AG04450 (cell line): ENCODE measurements around the gene MTUS2. TPM values are rescaled to one million over a fixed set of nuclear protein-coding genes. Genes with fewer than 3 reads are reported as not detected.

Experiments
- CTCF ChIA-PET: fragments of 300-600, 350-600 bp; formaldehyde crosslinking; extraction: SDS; loops from one replicate; lab custom pipeline; 2022; ENCODE audit warnings: antibody characterized with exemption, inconsistent platforms; lab: Charles Lee
- POLR2A ChIA-PET: fragments of 350-600 bp; formaldehyde crosslinking; extraction: SDS; loops from one replicate; lab custom pipeline; 2021; ENCODE audit warnings: antibody characterized with exemption, inconsistent platforms; lab: Yijun Ruan, JAX
- DNase-seq: peaks from one replicate; pipeline ENCODE4 v3.0.0-alpha.2; 2011; ENCODE audit warnings: low read depth, low spot score
- H3K27ac ChIP-seq: one replicate; pipeline ENCODE4 v1.5.1; 2012; ENCODE audit warnings: low read depth, low read length, control low read depth
- H3K27me3 ChIP-seq: one replicate; pipeline ENCODE4 v1.6.0; 2012; ENCODE audit warnings: low read length; ENCODE audit not compliant: control insufficient read depth, insufficient read depth
- H3K4me3 ChIP-seq: 2 replicates; pipeline ENCODE4 v1.5.1; 2011; ENCODE audit warnings: mild to moderate bottlenecking, low read depth, low read length, control low read depth
- H3K9me3 ChIP-seq: 2 replicates; pipeline ENCODE4 v1.5.1; 2012; ENCODE audit warnings: low read length; ENCODE audit not compliant: control insufficient read depth, insufficient read depth
- CTCF ChIP-seq: IDR thresholded peaks from 2 replicates; pipeline ENCODE4 v1.5.1; 2011; ENCODE audit warnings: low read depth, low read length, control low read depth, inconsistent platforms
- polyA plus RNA-seq: library from polyadenylated mRNA; depleted of rRNA; stranded (reverse); fragments of >200 nt; gene quantifications from 2 replicates; pipeline ENCODE4 v1.2.3, GENCODE V29; 2011

Gene MTUS2
- polyA plus RNA-seq, 1 experiment = 0.02 TPM

- TF ChIP-seq CTCF = no peak
- Histone ChIP-seq H3K27ac (no peak overlapping the region), H3K4me3 (no peak overlapping the region), H3K9me3 (no peaks in the 10 kb centered on the region; the same call in 1 of the 2 replicates), H3K27me3 (no peaks in the 10 kb centered on the region)
- ChIA-PET CTCF (interaction anchor here (1.0 to 1.1 kb wide), 2 partner anchors 13 to 602 kb away, joined by 3 to 5 read pairs; no protein-coding TSS in a partner anchor), POLR2A (no interaction called here)
- DNase-seq = no peak
Observed at GRCh38 chr13:29510651-29511084, 690.5 kb downstream of the MTUS2 start.

- ChIA-PET CTCF (no interaction called here), POLR2A (no interaction called here)
- Histone ChIP-seq H3K27ac (no peak overlapping the region), H3K27me3 (no peaks in the 10 kb centered on the region), H3K9me3 (no peaks in the 10 kb centered on the region), H3K4me3 (no peak overlapping the region)
- no peak for TF ChIP-seq CTCF
- DNase-seq = no peak
Observed at GRCh38 chr13:29511106-29511796, 691.1 kb downstream of the MTUS2 start.

- no peak for DNase-seq
- Histone ChIP-seq H3K9me3 (no peaks in the 10 kb centered on the region), H3K27ac (no peak overlapping the region), H3K4me3 (no peak overlapping the region), H3K27me3 (no peaks in the 10 kb centered on the region)
- CTCF ChIA-PET = no interaction called here
- POLR2A ChIA-PET = no interaction called here
- no peak for TF ChIP-seq CTCF
Observed at GRCh38 chr13:29511980-29512379, 691.8 kb downstream of the MTUS2 start.

- CTCF ChIA-PET = no interaction called here
Observed at GRCh38 chr13:29513002-29513980, 693.2 kb downstream of the MTUS2 start.

More at GRCh38 chr13:29513002-29513980, 693.2 kb downstream of the MTUS2 start:
- Histone ChIP-seq H3K27ac (no peak overlapping the region), H3K27me3 (no peaks in the 10 kb centered on the region), H3K4me3 (no peak overlapping the region), H3K9me3 (no peaks in the 10 kb centered on the region)
- no peak for TF ChIP-seq CTCF
- POLR2A ChIA-PET = no interaction called here
- no peak for DNase-seq
